Esophagus (tissue), 2 donors: Measurements from ENCODE around the gene NFIL3. TPM values are rescaled to one million over a fixed set of nuclear protein-coding genes. Genes with fewer than 3 reads are reported as not detected.
"Not testable (repeated sequence)": the region's sequence is repeated elsewhere in the genome, so short reads cannot be mapped to it uniquely, and the experiment has no call there.

Experiments used
- H3K27ac ChIP-seq, 2 donors: one replicate each; pipeline ENCODE4 v1.5.1; 2013; ENCODE audit warnings: low read depth in 2 of 2, mild to moderate bottlenecking in 2 of 2, inconsistent platforms in 1 of 2, low read length in 1 of 2, moderate library complexity in 1 of 2
- H3K27me3 ChIP-seq, 2 donors: one replicate each; pipeline ENCODE4 v1.6.1; 2013; ENCODE audit warnings: low read length in 2 of 2, control low read depth in 1 of 2, mild to moderate bottlenecking in 1 of 2; ENCODE audit not compliant: insufficient read depth in 2 of 2, control insufficient read depth in 1 of 2
- H3K36me3 ChIP-seq, 2 donors: one replicate each; pipeline ENCODE4 v1.6.1; 2013; ENCODE audit warnings: low read length in 1 of 2; ENCODE audit not compliant: control insufficient read depth in 2 of 2, insufficient read depth in 2 of 2
- H3K4me1 ChIP-seq, 2 donors: one replicate each; pipeline ENCODE4 v1.6.1; 2013; ENCODE audit warnings: low read length in 1 of 2; ENCODE audit not compliant: control insufficient read depth in 2 of 2, insufficient read depth in 2 of 2
- H3K4me3 ChIP-seq, 2 donors: one replicate each; pipeline ENCODE4 v1.5.1; 2013; ENCODE audit warnings: low read length in 2 of 2, mild to moderate bottlenecking in 2 of 2, low read depth in 1 of 2, moderate library complexity in 1 of 2
- H3K9me3 ChIP-seq, 2 donors: one replicate each; pipeline ENCODE4 v1.6.1; 2013; ENCODE audit warnings: mild to moderate bottlenecking in 2 of 2, low read depth in 1 of 2, low read length in 1 of 2, moderate library complexity in 1 of 2; ENCODE audit not compliant: control insufficient read depth in 2 of 2, insufficient read depth in 1 of 2
- WGBS, 2 donors: extraction: QIAGEN DNeasy Blood & Tissue Kit; methylation state at CpG; one replicate each; pipeline ENCODE4 v1.1.7; 2013; 5-methylcytosine and 5-hydroxymethylcytosine counted together
- polyA plus RNA-seq, 2 donors: library from polyadenylated mRNA; stranded (reverse); fragments of 200-250 nt; gene quantifications; one replicate each; pipeline ENCODE4 v1.2.3, GENCODE V29; 2013
- donor health status: healthy with polysubstance abuse.
- donor health status: Bipolar disorder and iron deficiency.

NFIL3 gene
- polyA plus RNA-seq = 10 to 100 TPM in 1 of 2 donors, 1 to 10 TPM in 1; 5.0 to 12.7 TPM

- Histone ChIP-seq H3K36me3 (no peaks in the 10 kb centered on the region), H3K27me3 (no peaks in the 10 kb centered on the region), H3K4me1 (peaks cover 0 to 4% of the 10 kb centered on the region in 2 donors), H3K9me3 (no peaks in the 10 kb centered on the region), H3K27ac (peak within 1 kb of the TSS; percentile 93 to 98), H3K4me3 (peak within 1 kb of the TSS; percentile 78 to 86)
- WGBS, 2 donors = 0 to 1% methylated on average over 38 to 92 of the region's 92 CpGs
These were observed at the start of gene NFIL3 for GRCh38 chr9:91423785-91424402. NFIL3 (minus strand) TSS chr9:91423832; CDS start chr9:91410734, 13,098 bp downstream.

DNA sequence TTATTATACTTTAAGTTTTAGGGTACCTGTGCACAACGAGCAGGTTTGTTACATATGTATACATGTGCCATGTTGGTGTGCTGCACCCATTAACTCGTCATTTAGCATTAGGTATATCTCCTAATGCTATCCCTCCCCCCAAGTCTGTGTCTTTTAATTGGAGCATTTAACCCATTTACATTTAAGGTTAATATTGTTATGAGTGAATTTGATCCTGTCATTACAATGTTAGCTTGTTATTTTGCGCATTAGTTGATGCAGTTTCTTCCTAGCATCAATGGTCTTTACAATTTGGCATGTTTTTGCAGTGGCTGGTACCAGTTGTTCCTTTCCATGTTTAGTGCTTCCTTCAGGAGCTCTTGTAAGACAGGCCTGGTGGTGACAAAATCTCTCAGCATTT is 47.9 kb upstream of the NFIL3 start:
- H3K4me3 ChIP-seq, H3K9me3 ChIP-seq, H3K27ac ChIP-seq, H3K36me3 ChIP-seq, H3K4me1 ChIP-seq, H3K27me3 ChIP-seq: not testable (repeated sequence)
- 87 to 95% methylated on average over 3 of the region's 3 CpGs for WGBS, 2 donors

DNA sequence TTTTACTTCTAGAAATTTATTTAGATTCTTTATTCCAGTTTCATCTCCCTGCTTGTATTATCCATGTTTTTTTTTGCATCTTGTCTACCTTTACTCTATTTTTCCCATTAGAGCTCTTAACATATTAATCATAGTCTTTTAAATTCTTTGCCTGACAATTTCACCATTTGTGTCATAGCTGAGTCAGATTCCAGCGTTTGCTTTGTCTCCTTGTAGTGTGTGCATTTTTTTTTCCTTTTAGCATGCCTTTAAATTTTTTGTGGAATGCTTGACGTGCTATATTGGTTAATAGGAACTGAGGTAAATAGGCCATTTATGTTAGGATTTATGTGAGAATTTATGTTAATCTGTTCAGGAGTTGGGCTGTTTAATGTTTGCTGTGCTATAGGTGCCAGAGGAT is 41.8 kb upstream of the NFIL3 start:
- no peaks in the 10 kb centered on the region for H3K36me3 ChIP-seq
- no peaks in the 10 kb centered on the region for H3K27me3 ChIP-seq
- no peak overlapping the region for H3K4me3 ChIP-seq
- no peaks in the 10 kb centered on the region for H3K4me1 ChIP-seq
- H3K9me3 ChIP-seq = no peaks in the 10 kb centered on the region
- 49% methylated on average over 2 of the region's 2 CpGs for WGBS, 2 donors
- H3K27ac ChIP-seq = no peak overlapping the region

- H3K4me3 ChIP-seq = no peak overlapping the region
- 80 to 88% methylated on average over 2 of the region's 2 CpGs for WGBS, 2 donors
These were observed 35.3 kb upstream of the NFIL3 start for GRCh38 chr9:91458906-91459305.

DNA sequence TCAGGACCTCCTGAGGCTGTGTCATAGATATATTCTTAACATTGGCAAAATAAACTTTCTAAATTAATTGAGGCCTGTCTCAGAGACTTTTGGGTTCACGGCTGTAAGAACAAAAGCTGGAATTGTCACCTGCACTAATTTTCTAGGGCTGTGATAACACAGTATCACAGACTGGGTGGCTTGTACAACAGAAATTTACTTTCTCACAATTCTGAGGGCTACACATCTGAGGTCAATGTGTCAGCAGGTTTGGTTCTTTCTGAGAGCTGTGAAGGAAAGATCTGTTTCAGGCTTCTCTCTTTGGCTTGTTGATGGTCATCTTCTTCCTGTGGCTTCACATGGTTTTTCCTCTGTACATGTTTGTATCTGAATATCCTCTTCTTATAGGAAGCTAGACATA is 29.2 kb upstream of the NFIL3 start:
- WGBS, 2 donors = 97 to 100% methylated on average over 1 of the region's 1 CpG
- no peaks in the 10 kb centered on the region for H3K36me3 ChIP-seq
- H3K27ac ChIP-seq = no peak overlapping the region
- no peaks in the 10 kb centered on the region for H3K4me1 ChIP-seq
- no peaks in the 10 kb centered on the region for H3K9me3 ChIP-seq
- no peaks in the 10 kb centered on the region for H3K27me3 ChIP-seq
- no peak overlapping the region for H3K4me3 ChIP-seq

More at GRCh38 chr9:91458906-91459305, 35.3 kb upstream of the NFIL3 start:
- Histone ChIP-seq H3K27ac (no peak overlapping the region), H3K27me3 (no peaks in the 10 kb centered on the region), H3K4me1 (no peaks in the 10 kb centered on the region), H3K36me3 (no peaks in the 10 kb centered on the region), H3K9me3 (no peaks in the 10 kb centered on the region)

DNA sequence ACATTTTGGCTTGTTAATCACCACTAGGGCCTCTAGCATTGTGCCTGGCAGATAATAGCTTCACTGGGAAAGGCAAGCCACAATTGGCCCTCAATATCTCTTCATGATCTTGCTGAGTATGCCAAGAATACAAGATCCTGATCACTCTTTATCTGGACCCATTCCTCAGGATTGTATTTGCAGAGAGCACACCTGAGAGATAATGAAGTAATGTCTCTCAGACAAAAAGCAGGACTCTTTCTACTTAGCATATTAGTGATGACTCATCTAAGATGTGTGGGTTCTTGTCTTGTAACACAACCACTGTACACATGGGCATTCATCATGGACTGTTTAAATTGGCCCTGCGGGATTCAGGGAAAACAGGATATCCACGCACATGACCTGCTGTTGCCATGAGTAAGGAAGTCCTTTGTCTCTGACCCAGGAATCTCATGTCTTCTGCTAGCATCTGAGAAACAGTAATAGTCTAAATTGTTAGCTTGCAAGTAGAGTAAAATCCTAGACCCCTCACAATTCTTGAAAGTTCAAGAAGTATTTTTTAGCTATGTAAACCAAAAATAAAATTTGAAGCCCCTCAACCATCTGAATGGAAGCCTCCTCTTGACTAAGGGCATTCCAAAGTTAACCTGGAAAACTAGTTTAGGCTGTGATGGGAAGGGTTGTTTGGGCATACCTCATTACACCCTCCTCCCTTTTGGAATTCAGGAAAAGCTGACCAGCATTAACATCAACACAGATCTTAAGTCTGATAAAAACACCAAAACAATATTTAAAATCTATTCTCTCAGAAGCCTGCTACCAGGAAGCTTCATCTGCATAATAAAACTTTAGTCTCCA is 28.0 kb upstream of the NFIL3 start:
- no peak overlapping the region for H3K27ac ChIP-seq
- H3K36me3 ChIP-seq = no peaks in the 10 kb centered on the region
- no peaks in the 10 kb centered on the region for H3K9me3 ChIP-seq
- H3K4me3 ChIP-seq = no peak overlapping the region
- no peaks in the 10 kb centered on the region for H3K4me1 ChIP-seq
- H3K27me3 ChIP-seq = no peaks in the 10 kb centered on the region
- WGBS, 2 donors = 73 to 79% methylated on average over 2 of the region's 2 CpGs

GRCh38 chr9:91445135-91445534 is 21.5 kb upstream of the NFIL3 start:
- Histone ChIP-seq H3K4me3 (no peak overlapping the region), H3K36me3 (no peaks in the 10 kb centered on the region), H3K27me3 (no peaks in the 10 kb centered on the region), H3K9me3 (peaks cover 0 to 8% of the 10 kb centered on the region in 2 donors), H3K27ac (no peak overlapping the region), H3K4me1 (no peaks in the 10 kb centered on the region)
- WGBS, 2 donors = 62 to 80% methylated on average over 1 of the region's 1 CpG

DNA sequence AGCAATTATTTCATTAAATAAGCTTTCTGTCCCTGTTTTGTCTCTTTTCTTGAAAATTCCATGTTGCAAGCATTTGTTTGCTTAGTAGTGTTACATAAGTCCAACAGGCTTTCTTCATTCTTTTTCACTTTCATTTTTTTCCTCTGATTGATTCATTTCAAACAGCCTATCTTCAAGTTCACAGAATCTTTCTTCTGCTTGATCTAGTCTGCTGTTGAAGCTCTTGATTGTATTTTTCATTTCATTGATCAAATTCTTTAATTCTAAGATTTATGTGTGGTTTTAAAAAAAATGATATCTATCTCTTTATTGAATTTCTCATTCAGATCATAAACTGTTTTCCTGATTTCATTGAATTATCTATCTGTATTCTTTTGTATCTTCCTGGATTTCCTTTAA is 20.4 kb upstream of the NFIL3 start:
- H3K9me3 ChIP-seq = peaks cover 0 to 8% of the 10 kb centered on the region in 2 donors
- no peaks in the 10 kb centered on the region for H3K36me3 ChIP-seq
- H3K4me1 ChIP-seq = no peaks in the 10 kb centered on the region
- H3K4me3 ChIP-seq = no peak overlapping the region
- H3K27ac ChIP-seq = no peak overlapping the region
- no peaks in the 10 kb centered on the region for H3K27me3 ChIP-seq

- Histone ChIP-seq H3K36me3 (no peaks in the 10 kb centered on the region), H3K4me3 (no peak overlapping the region), H3K9me3 (peaks cover 0 to 8% of the 10 kb centered on the region in 2 donors), H3K27ac (no peak overlapping the region), H3K4me1 (no peaks in the 10 kb centered on the region), H3K27me3 (no peaks in the 10 kb centered on the region)
- WGBS, 2 donors = 74 to 89% methylated on average over 8 of the region's 8 CpGs
These were observed 19.8 kb upstream of the NFIL3 start for GRCh38 chr9:91443321-91443993.
